Measurements from ENCODE around the gene C12orf57. TPM values are rescaled to one million over a fixed set of nuclear protein-coding genes. Genes with fewer than 3 reads are reported as not detected.

C12orf57 gene
- total and polyA plus RNA-seq, 2 of the 13 experiments (the other 11 are each of a cell fraction or from before 2014, with no cell fraction given) = 84.0 to 287 TPM

- H4K20me1 ChIP-seq (ENCODE audit: insufficient read depth, low read length) = no peaks in the 10 kb centered on the region
- H3K79me2 ChIP-seq (ENCODE audit: insufficient read depth, low read length) = no peaks in the 10 kb centered on the region
- TF ChIP-seq ATF6 (CRISPR knock-in tag; conservative IDR thresholded peaks at IDR 0.05) = no peak
- no peak for TF ChIP-seq SPEN (CRISPR knock-in tag; IDR thresholded peaks at IDR 0.05; ENCODE audit: low read depth)
- no peak for TF ChIP-seq ESRRA (CRISPR knock-in tag; IDR thresholded peaks at IDR 0.05; ENCODE audit: low read depth)
- no peak for TF ChIP-seq POGZ (CRISPR knock-in tag; IDR thresholded peaks at IDR 0.05)
- TF ChIP-seq CEBPB (IDR thresholded peaks at IDR 0.05; ENCODE audit: borderline replicate concordance, low read depth, low read length) = no peak
- no peak for TF ChIP-seq ISL2 (CRISPR knock-in tag; IDR thresholded peaks at IDR 0.05)
- no peak for TF ChIP-seq ATF2 (CRISPR knock-in tag; IDR thresholded peaks at IDR 0.05)
- no peak for TF ChIP-seq ZNF275 (CRISPR knock-in tag; IDR thresholded peaks at IDR 0.05; ENCODE audit: borderline replicate concordance)
- TF ChIP-seq ZNF839 (CRISPR knock-in tag; IDR thresholded peaks at IDR 0.05; ENCODE audit: borderline replicate concordance) = no peak
- no peak for TF ChIP-seq POGK (CRISPR knock-in tag; conservative IDR thresholded peaks at IDR 0.05)
- peak; percentile 25; the same call in 1 of the 2 replicates for TF ChIP-seq ZMYM4 (CRISPR knock-in tag; IDR thresholded peaks at IDR 0.05)
- 0 out of 2 replicates have a peak, but pooled peaks have one; percentile 34 for TF ChIP-seq CCDC6 (CRISPR knock-in tag; IDR thresholded peaks at IDR 0.05)
- TF ChIP-seq ZNF337 (CRISPR knock-in tag; IDR thresholded peaks at IDR 0.05; ENCODE audit: borderline replicate concordance, low read depth) = no peak
- TF ChIP-seq THRA (CRISPR knock-in tag; IDR thresholded peaks at IDR 0.05; ENCODE audit: borderline replicate concordance) = no peak
- intact Hi-C loops (cut with micrococcal nuclease; ENCODE audit: unreplicated experiment) (no loop called here), in situ Hi-C loops (cut with HindIII; ENCODE audit: extremely low pct_ligation_motif_present, low pct_unique_long_range_greater_than_20kb) (no loop called here)
- no peaks in the 10 kb centered on the region for H3K27me3 ChIP-seq (ENCODE audit: control insufficient read depth in 1 of 2, insufficient read depth in 2 of 2, low read length in 2 of 2)
- no peak overlapping the region for H3K9ac ChIP-seq (ENCODE audit: insufficient read depth, low read depth, low read length)
- POLR2A ChIA-PET = interaction anchor here (2.1 to 5.1 kb wide), 3 partner anchors 32 to 40 kb away, joined by 9 to 52 read pairs (median 12); partner anchors contain the start of genes C12orf57, LPCAT3 and RNU7-1
- no peak for DNase-seq (ENCODE audit: low spot score)
- no peak for ATAC-seq
- peaks cover 17 to 45% of the 10 kb centered on the region in 2 experiments for H3K36me3 ChIP-seq (replicated peaks in 1 of 2; ENCODE audit: control insufficient read depth in 1 of 2, insufficient read depth in 2 of 2, low read length in 2 of 2)
- FAIRE-seq = no peak
- no peaks in the 10 kb centered on the region for H3K9me3 ChIP-seq (ENCODE audit: low read length)
- H3K4me1 ChIP-seq (ENCODE audit: insufficient read depth, low read length) = peaks cover 53% of the 10 kb centered on the region
- WGBS (ENCODE audit: low lambda C conversion rate) = 96% methylated on average over 5 of the region's 6 CpGs
- H3K4me3 ChIP-seq (replicated peaks in 1 of 3; ENCODE audit: insufficient read depth in 1 of 3, low read depth in 2 of 3, low read length in 3 of 3) = no peak overlapping the region
- H3K27ac ChIP-seq (ENCODE audit: extremely low read length, insufficient read depth, low read length) = peak overlapping the region; percentile 98
- BruUV-seq (replicated peaks) = no TSS peak
- no peak overlapping the region for H2AFZ ChIP-seq (ENCODE audit: low read length)
- CTCF ChIA-PET (ENCODE audit: low intra/inter-chr PET ratio, low total read pairs) = no interaction called here
- H3K4me2 ChIP-seq (ENCODE audit: low read depth, low read length) = no peak overlapping the region
These were observed 34.4 kb downstream of the C12orf57 start for GRCh38 chr12:6978188-6978587.
